H1 (cell line): ENCODE results near the gene TMEM114. TPM values are rescaled to one million over a fixed set of nuclear protein-coding genes. Genes with fewer than 3 reads are reported as not detected.

Experiments
- CTCF ChIA-PET: fragments of 300-600 bp; sonication (Branson Sonifier 250); formaldehyde crosslinking; loops from one replicate; lab custom pipeline; 2021; ENCODE audit not compliant: partially characterized antibody; lab: Charles Lee
- POLR2A ChIA-PET: fragments of 300-600 bp; sonication (Branson Sonifier 250); formaldehyde crosslinking; loops from one replicate; lab custom pipeline; 2021; ENCODE audit warnings: inconsistent platforms; ENCODE audit not compliant: partially characterized antibody; lab: Charles Lee
- DNase-seq, 2 experiments: peaks; one replicate each; pipeline versions ENCODE4 v3.0.0 to v3.0.0-alpha.2; 2010 to 2022; ENCODE audit warnings: low spot score in 2 of 2, low read depth in 1 of 2, mixed read lengths in 1 of 2
- FAIRE-seq: peaks from 2 replicates; lab custom pipeline; 2011; peaks lifted over from hg19 to GRCh38; lab: Jason Lieb, UNC
- H2AFZ ChIP-seq: 2 replicates; pipeline ENCODE4 v1.8.1; 2012; ENCODE audit warnings: low read length, inconsistent platforms
- H2AK5ac ChIP-seq: 2 replicates; pipeline ENCODE4 v1.6.1; 2013; ENCODE audit warnings: low read depth, low read length
- H2BK120ac ChIP-seq: replicated peaks from 2 replicates; pipeline ENCODE3; 2013; ENCODE audit warnings: low read depth, low read length, inconsistent platforms
- H2BK12ac ChIP-seq: 2 replicates; pipeline ENCODE4 v1.6.1; 2013; ENCODE audit warnings: low read depth, low read length
- H2BK15ac ChIP-seq: 2 replicates; pipeline ENCODE4 v1.6.1; 2013; ENCODE audit warnings: low read length
- H2BK20ac ChIP-seq: 2 replicates; pipeline ENCODE4 v1.6.1; 2013; ENCODE audit warnings: low read length
- H2BK5ac ChIP-seq: 2 replicates; pipeline ENCODE4 v1.6.1; 2013; ENCODE audit warnings: low read depth, low read length
- H3K14ac ChIP-seq: 2 replicates; pipeline ENCODE4 v1.6.1; 2013; ENCODE audit warnings: inconsistent platforms; ENCODE audit not compliant: insufficient read length
- H3K18ac ChIP-seq: 2 replicates; pipeline ENCODE4 v1.6.1; 2013; ENCODE audit warnings: low read length; ENCODE audit errors: extremely low read depth
- H3K23ac ChIP-seq: 2 replicates; pipeline ENCODE4 v1.6.1; 2013; ENCODE audit warnings: inconsistent platforms; ENCODE audit not compliant: insufficient read length
- H3K23me2 ChIP-seq: 2 replicates; pipeline ENCODE4 v1.6.1; 2013; ENCODE audit warnings: low read depth, low read length
- H3K27ac ChIP-seq: 2 replicates; pipeline ENCODE4 v1.6.1; 2011; ENCODE audit warnings: low read depth, low read length, inconsistent platforms
- H3K27me3 ChIP-seq, 4 experiments: replicated peaks in 1 of 4; 1 replicate in 1 of 4; 2 replicates in 3 of 4; pipeline versions ENCODE4 v1.6.1 to v1.8.1; 2011 to 2013; ENCODE audit warnings: low read length in 3 of 4, mild to moderate bottlenecking in 3 of 4, inconsistent platforms in 2 of 4, mixed read lengths in 2 of 4, moderate library complexity in 1 of 4; ENCODE audit not compliant: control insufficient read depth in 3 of 4, insufficient read depth in 3 of 4; ENCODE audit errors: extremely low read depth in 1 of 4
- H3K36me3 ChIP-seq, 4 experiments: 2 replicates each; pipeline versions ENCODE4 v1.6.1 to v1.8.1; 2011 to 2013; ENCODE audit warnings: mild to moderate bottlenecking in 4 of 4, low read length in 3 of 4, moderate library complexity in 2 of 4, control low read depth in 1 of 4, inconsistent platforms in 1 of 4; ENCODE audit not compliant: insufficient read depth in 4 of 4, control insufficient read depth in 2 of 4
- H3K4ac ChIP-seq: replicated peaks from 2 replicates; pipeline ENCODE3; 2013; ENCODE audit warnings: low read length, low read depth, mixed read lengths, inconsistent platforms; ENCODE audit not compliant: insufficient read length
- H3K4me1 ChIP-seq, 4 experiments: replicated peaks in 1 of 4; 1 replicate in 1 of 4; 2 replicates in 3 of 4; pipeline versions ENCODE4 v1.6.1 to v1.8.1; 2011 to 2013; ENCODE audit warnings: low read length in 3 of 4, inconsistent platforms in 2 of 4, mixed read lengths in 1 of 4; ENCODE audit not compliant: insufficient read depth in 4 of 4, control insufficient read depth in 3 of 4
- H3K4me2 ChIP-seq, 2 experiments: 2 replicates each; pipeline versions ENCODE4 v1.6.1 to v1.8.1; 2011 to 2013; ENCODE audit warnings: low read depth in 2 of 2, low read length in 2 of 2, control low read depth in 1 of 2, inconsistent platforms in 1 of 2, mild to moderate bottlenecking in 1 of 2; ENCODE audit not compliant: insufficient read depth in 1 of 2
- H3K4me3 ChIP-seq, 4 experiments: fragments of 200-600, 300-600 bp in 1 of 4; sonication (generic), shearing (Covaris generic), sonication (Bioruptor Twin) in 1 of 4; 2 replicates each; pipeline versions ENCODE4 v1.5.1 to v1.8.1; 2011 to 2016; ENCODE audit warnings: low read length in 4 of 4, low read depth in 3 of 4, control low read depth in 2 of 4, inconsistent platforms in 2 of 4, mild to moderate bottlenecking in 2 of 4, mixed read lengths in 1 of 4, moderate library complexity in 1 of 4; ENCODE audit not compliant: insufficient read depth in 2 of 4; ENCODE audit errors: extremely low read depth in 1 of 4
- H3K56ac ChIP-seq: replicated peaks from 2 replicates; pipeline ENCODE3; 2013; ENCODE audit warnings: low read depth, mild to moderate bottlenecking, mixed read lengths, low read length, inconsistent platforms; ENCODE audit not compliant: insufficient read length
- H3K79me1 ChIP-seq: 2 replicates; pipeline ENCODE4 v1.6.1; 2013; ENCODE audit warnings: low read depth, low read length, control low read depth
- H3K79me2 ChIP-seq, 2 experiments: 2 replicates each; pipeline versions ENCODE4 v1.6.1 to v1.8.1; 2012 to 2013; ENCODE audit warnings: low read length in 2 of 2, mild to moderate bottlenecking in 2 of 2, inconsistent platforms in 1 of 2; ENCODE audit not compliant: insufficient read depth in 2 of 2, control insufficient read depth in 1 of 2
- H3K9ac ChIP-seq, 4 experiments: replicated peaks in 1 of 4; 1 replicate in 1 of 4; 2 replicates in 3 of 4; pipeline versions ENCODE4 v1.6.1 to v1.8.1; 2011 to 2013; ENCODE audit warnings: low read depth in 3 of 4, low read length in 3 of 4, control low read depth in 2 of 4, mild to moderate bottlenecking in 2 of 4, moderate library complexity in 2 of 4, inconsistent platforms in 1 of 4; ENCODE audit errors: extremely low read depth in 1 of 4
- H3K9me3 ChIP-seq, 2 experiments: 2 replicates each; pipeline versions ENCODE4 v1.6.1 to v1.8.1; 2012 to 2013; ENCODE audit warnings: mild to moderate bottlenecking in 2 of 2, moderate library complexity in 2 of 2, control low read depth in 1 of 2, inconsistent platforms in 1 of 2, low read depth in 1 of 2, low read length in 1 of 2, mixed read lengths in 1 of 2; ENCODE audit not compliant: insufficient read depth in 2 of 2
- H4K20me1 ChIP-seq, 2 experiments: replicated peaks in 1 of 2; 2 replicates each; pipeline versions ENCODE3 to v1.8.1; 2011 to 2013; ENCODE audit warnings: inconsistent platforms in 2 of 2, low read length in 2 of 2, mild to moderate bottlenecking in 1 of 2; ENCODE audit not compliant: insufficient read depth in 2 of 2, control insufficient read depth in 1 of 2
- H4K5ac ChIP-seq: 2 replicates; pipeline ENCODE4 v1.6.1; 2013; ENCODE audit warnings: low read length, low read depth, mixed read lengths, inconsistent platforms; ENCODE audit not compliant: insufficient read length
- H4K8ac ChIP-seq: 2 replicates; pipeline ENCODE4 v1.8.0; 2013; ENCODE audit warnings: mild to moderate bottlenecking, moderate library complexity, low read length, inconsistent platforms; ENCODE audit not compliant: insufficient read depth; ENCODE audit errors: extremely low read depth
- H4K91ac ChIP-seq: replicated peaks from 2 replicates; pipeline ENCODE3; 2013; ENCODE audit warnings: low read length, mixed read lengths, inconsistent platforms; ENCODE audit not compliant: insufficient read length
- CEBPB ChIP-seq: IDR thresholded peaks from 2 replicates; pipeline ENCODE4 v1.6.1; 2012; ENCODE audit warnings: low read depth, low read length
- NANOG ChIP-seq: IDR thresholded peaks from 2 replicates; pipeline ENCODE4 v1.6.1; 2011; ENCODE audit warnings: low read length, low read depth, mild to moderate bottlenecking, inconsistent platforms; ENCODE audit not compliant: insufficient read depth, poor library complexity, severe bottlenecking
- POLR2AphosphoS5 ChIP-seq: IDR thresholded peaks from 2 replicates; pipeline ENCODE4 v1.6.1; 2011; ENCODE audit warnings: low read depth, low read length
- YY1 ChIP-seq: IDR thresholded peaks from 2 replicates; pipeline ENCODE4 v1.6.1; 2011; ENCODE audit warnings: low read depth, mild to moderate bottlenecking, low read length
- WGBS, 2 experiments: shearing (Covaris generic) in 1 of 2; methylation state at CpG; one replicate each; pipeline versions ENCODE4 v1.1.6 to v1.1.7; 2013 to 2015; ENCODE audit warnings: low lambda C conversion rate in 2 of 2, mixed read lengths in 2 of 2, inconsistent platforms in 1 of 2, low coverage in 1 of 2, missing lambda C conversion rate in 1 of 2; ENCODE audit not compliant: insufficient replicate concordance in 2 of 2, insufficient coverage in 1 of 2, insufficient read length in 1 of 2; ENCODE audit errors: extremely low coverage in 1 of 2, missing lambda C conversion rate in 1 of 2; 5-methylcytosine and 5-hydroxymethylcytosine counted together
- polyA plus RNA-seq, 7 experiments: library from polyadenylated mRNA; depleted of rRNA in 3 of 7; stranded (reverse) in 5 of 7; unstranded in 2 of 7; fragments of >200 nt in 5 of 7; fragments of 200-250 nt in 2 of 7; gene quantifications; 1 replicate in 5 of 7; 2 replicates in 1 of 7; 4 replicates in 1 of 7; pipeline versions ENCODE4 v1.2.1 to v1.2.3, GENCODE V29; 2011 to 2013; ENCODE audit warnings: missing spikeins in 2 of 7, mixed read lengths in 2 of 7
- total RNA-seq: library from RNA; stranded (reverse); fragmentation: NEBNext Ultra II Directional; extraction: Animal tissue kit (Norgen Biotek cat#: 25700); gene quantifications from 2 replicates; pipeline ENCODE4 v1.2.1, GENCODE V29; 2021

The TMEM114 gene
- total and polyA plus RNA-seq, 2 of the 8 experiments (the other 6 are each of a cell fraction or from before 2014, with no cell fraction given) = 1.6 to 2.9 TPM

GRCh38 chr16:8631373-8631772 lies 41.1 kb upstream of the TMEM114 start:
- Histone ChIP-seq H3K56ac (no peak overlapping the region), H3K9ac (no peak overlapping the region), H3K27me3 (no peaks in the 10 kb centered on the region), H2BK5ac (no peak overlapping the region), H3K27ac (no peak overlapping the region), H2BK12ac (no peak overlapping the region), H2AFZ (no peak overlapping the region), H3K9me3 (no peaks in the 10 kb centered on the region), H2BK20ac (no peak overlapping the region), H2BK120ac (no peak overlapping the region), H2AK5ac (no peak overlapping the region), H4K20me1 (peaks cover 4 to 24% of the 10 kb centered on the region in 2 experiments), H3K36me3 (peaks cover 30 to 72% (median 59%) of the 10 kb centered on the region in 4 experiments)
- no peak for FAIRE-seq
- CTCF ChIA-PET = interaction anchor here (24.1 kb wide), 1 partner anchor 60 kb away, joined by 416 read pairs; no protein-coding TSS in a partner anchor
- no peak for DNase-seq
- TF ChIP-seq YY1 (no peak), POLR2AphosphoS5 (no peak), CEBPB (no peak), NANOG (no peak)
- TF ChIP-seq, all 59 proteins: peak for 0
- H4K91ac ChIP-seq = no peak overlapping the region
- no peak overlapping the region for H3K18ac ChIP-seq
- no peak overlapping the region for H3K4me2 ChIP-seq
- POLR2A ChIA-PET = interaction anchor here (0.5 to 2.1 kb wide), 2 partner anchors 11 to 64 kb away, joined by 3 to 9 read pairs; no protein-coding TSS in a partner anchor
- no peaks in the 10 kb centered on the region for H3K4me1 ChIP-seq
- no peak overlapping the region for H3K14ac ChIP-seq
- peaks cover 6% of the 10 kb centered on the region for H3K79me1 ChIP-seq
- no peak overlapping the region for H3K4ac ChIP-seq
- no peaks in the 10 kb centered on the region for H3K79me2 ChIP-seq
- no peaks in the 10 kb centered on the region; the same call in 1 of the 2 replicates for H3K23me2 ChIP-seq
- H3K4me3 ChIP-seq = no peak overlapping the region
- H3K23ac ChIP-seq = no peak overlapping the region
- no peak overlapping the region for H2BK15ac ChIP-seq
- WGBS, 2 experiments = 92% methylated on average over 9 of the region's 9 CpGs; no CpG with 5 or more reads in 1 of the 2 experiments
- H4K8ac ChIP-seq = no peak overlapping the region
- no peak overlapping the region for H4K5ac ChIP-seq
